PFSK-1 (cell line): ENCODE results near the gene XKR7.

Experiments
- FOXP2 ChIP-seq: optimal IDR thresholded peaks from 2 replicates; pipeline ENCODE3; 2011; ENCODE audit warnings: borderline replicate concordance, control low read depth, inconsistent platforms; ENCODE audit not compliant: insufficient read depth; ENCODE audit errors: extremely low read length, extremely low read depth
- POLR2AphosphoS5 ChIP-seq: IDR thresholded peaks from 2 replicates; pipeline ENCODE4 v1.6.1; 2012; ENCODE audit warnings: low read depth, mild to moderate bottlenecking, control low read depth, low read length, moderate library complexity
- SIN3A ChIP-seq: IDR thresholded peaks from 2 replicates; pipeline ENCODE4 v1.6.1; 2012; ENCODE audit warnings: mild to moderate bottlenecking, low read length, moderate library complexity, borderline replicate concordance; ENCODE audit not compliant: insufficient read depth
- TAF1 ChIP-seq: IDR thresholded peaks from 2 replicates; pipeline ENCODE4 v1.6.1; 2012; ENCODE audit warnings: low read length, control low read depth, borderline replicate concordance; ENCODE audit not compliant: insufficient read depth
- TF ChIP-seq, protein P1 (sequence below), 2 experiments: IDR thresholded peaks; 2 replicates each; pipeline versions ENCODE4 v1.6.1 to v1.8.0; 2011 to 2012; ENCODE audit warnings: low read depth in 2 of 2, low read length in 2 of 2, control low read depth in 1 of 2, inconsistent platforms in 1 of 2, mild to moderate bottlenecking in 1 of 2, moderate library complexity in 1 of 2; ENCODE audit not compliant: insufficient read depth in 1 of 2

The XKR7 gene

DNA sequence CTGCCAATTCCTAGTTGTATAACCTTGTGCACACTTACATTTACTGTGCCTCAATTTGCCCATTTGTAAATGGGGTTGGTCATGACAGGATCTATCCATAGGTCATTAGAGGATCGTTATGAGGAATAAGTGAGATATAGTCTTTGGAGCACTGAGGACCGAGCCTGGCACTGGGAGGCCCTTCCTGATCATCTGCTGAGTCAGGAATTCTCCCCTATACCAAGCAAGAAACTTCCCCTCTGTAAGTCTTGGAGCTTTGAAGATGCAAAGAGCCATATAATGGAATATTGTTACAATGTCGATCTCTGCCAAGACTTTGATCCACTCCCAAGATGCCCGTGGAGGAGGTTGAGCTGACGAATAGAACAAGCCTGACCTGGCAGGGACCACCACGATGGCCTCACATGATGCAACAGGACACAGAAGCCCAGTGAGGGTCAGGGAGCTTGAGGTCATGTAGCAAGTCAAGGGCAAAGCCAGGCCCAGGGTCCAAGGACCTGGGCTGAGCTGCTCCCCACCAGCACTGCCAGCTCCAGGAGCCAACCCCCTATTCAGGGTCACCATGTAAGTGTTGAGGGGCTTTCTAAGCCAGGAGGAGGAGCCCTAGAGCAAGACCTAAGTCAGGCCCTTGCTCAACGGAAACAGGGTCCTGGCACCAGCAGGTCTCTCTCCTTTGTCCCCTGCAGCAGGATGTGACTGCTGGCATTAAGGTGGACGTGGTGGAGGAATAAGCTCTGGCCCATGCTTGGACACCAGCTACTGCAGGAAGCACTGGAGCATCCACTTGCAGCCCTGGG lies 32.8 kb upstream of the XKR7 start:
- TF ChIP-seq, protein P1, sequence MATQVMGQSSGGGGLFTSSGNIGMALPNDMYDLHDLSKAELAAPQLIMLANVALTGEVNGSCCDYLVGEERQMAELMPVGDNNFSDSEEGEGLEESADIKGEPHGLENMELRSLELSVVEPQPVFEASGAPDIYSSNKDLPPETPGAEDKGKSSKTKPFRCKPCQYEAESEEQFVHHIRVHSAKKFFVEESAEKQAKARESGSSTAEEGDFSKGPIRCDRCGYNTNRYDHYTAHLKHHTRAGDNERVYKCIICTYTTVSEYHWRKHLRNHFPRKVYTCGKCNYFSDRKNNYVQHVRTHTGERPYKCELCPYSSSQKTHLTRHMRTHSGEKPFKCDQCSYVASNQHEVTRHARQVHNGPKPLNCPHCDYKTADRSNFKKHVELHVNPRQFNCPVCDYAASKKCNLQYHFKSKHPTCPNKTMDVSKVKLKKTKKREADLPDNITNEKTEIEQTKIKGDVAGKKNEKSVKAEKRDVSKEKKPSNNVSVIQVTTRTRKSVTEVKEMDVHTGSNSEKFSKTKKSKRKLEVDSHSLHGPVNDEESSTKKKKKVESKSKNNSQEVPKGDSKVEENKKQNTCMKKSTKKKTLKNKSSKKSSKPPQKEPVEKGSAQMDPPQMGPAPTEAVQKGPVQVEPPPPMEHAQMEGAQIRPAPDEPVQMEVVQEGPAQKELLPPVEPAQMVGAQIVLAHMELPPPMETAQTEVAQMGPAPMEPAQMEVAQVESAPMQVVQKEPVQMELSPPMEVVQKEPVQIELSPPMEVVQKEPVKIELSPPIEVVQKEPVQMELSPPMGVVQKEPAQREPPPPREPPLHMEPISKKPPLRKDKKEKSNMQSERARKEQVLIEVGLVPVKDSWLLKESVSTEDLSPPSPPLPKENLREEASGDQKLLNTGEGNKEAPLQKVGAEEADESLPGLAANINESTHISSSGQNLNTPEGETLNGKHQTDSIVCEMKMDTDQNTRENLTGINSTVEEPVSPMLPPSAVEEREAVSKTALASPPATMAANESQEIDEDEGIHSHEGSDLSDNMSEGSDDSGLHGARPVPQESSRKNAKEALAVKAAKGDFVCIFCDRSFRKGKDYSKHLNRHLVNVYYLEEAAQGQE (IDR thresholded peaks at IDR 0.05; ENCODE audit: insufficient read depth in 1 of 2, low read depth in 2 of 2, low read length in 2 of 2): no peak
- TF ChIP-seq FOXP2 (no peak), SIN3A (no peak), POLR2AphosphoS5 (no peak), TAF1 (no peak)

DNA sequence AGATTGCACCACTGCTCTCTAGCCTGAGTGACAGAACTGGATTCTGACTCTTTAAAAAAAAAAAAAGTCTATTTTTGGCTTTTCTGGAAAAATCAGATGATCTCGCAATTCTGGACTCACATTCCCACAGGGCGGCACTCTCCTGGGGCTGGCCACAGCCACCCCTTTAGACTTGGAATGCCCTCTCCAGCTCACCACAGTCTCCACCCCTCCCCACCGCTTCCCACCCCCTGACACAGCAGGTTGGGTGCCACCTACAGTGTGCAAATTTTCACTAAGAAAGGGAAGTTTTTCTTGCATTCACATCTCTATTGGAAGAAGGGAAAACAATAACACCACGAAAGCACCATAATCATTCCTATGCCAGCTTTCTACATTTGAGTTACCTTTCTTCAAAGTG lies 31.5 kb upstream of the XKR7 start:
- no peak for TF ChIP-seq SIN3A
- TF ChIP-seq, protein P1 (IDR thresholded peaks at IDR 0.05; ENCODE audit: insufficient read depth in 1 of 2, low read depth in 2 of 2, low read length in 2 of 2): no peak

DNA sequence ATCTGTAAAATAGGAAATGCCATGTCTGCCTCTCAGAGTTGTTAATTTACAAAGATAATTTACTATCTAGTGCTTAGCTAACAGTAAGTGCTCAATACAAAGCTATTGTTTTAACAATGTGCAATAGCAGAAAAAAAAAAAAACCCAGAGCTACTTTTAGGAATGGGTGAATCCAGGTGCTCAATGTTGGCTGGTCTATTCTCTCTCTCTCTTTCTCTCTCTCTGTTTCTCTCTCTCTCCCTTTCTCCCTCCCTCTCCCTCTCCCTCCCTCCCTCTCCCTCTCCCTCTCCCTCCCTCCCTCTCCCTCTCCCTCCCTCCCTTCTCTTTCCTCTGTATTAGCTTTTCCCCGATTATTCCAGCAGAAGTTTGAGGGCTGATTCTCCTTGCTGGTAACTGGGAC lies 30.1 kb upstream of the XKR7 start:
- TF ChIP-seq TAF1: no peak
- TF ChIP-seq, protein P1 (IDR thresholded peaks at IDR 0.05; ENCODE audit: insufficient read depth in 1 of 2, low read depth in 2 of 2, low read length in 2 of 2): no peak
- TF ChIP-seq FOXP2: no peak
- TF ChIP-seq POLR2AphosphoS5: no peak
- no peak for TF ChIP-seq SIN3A

DNA sequence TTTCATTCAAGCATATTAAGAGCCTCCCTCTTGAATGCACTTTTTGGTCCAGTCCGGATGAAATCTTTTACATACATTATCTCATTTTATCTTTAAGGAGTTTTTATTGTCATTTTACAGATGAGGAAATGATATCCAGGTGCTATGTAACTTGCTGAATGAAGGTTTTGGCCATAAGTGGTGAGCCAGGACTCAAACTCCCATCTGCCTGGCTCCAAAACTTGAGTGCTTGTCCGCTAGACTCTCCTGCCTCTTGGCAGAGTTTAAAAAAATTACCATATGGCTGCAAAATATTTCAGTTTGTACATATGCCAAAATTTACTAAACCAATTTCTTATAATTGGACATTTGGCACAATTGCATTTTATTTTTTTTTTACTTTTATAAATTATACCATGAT lies 28.3 kb upstream of the XKR7 start:
- TF ChIP-seq FOXP2: no peak
- TF ChIP-seq SIN3A: no peak
- TF ChIP-seq, protein P1 (IDR thresholded peaks at IDR 0.05; ENCODE audit: insufficient read depth in 1 of 2, low read depth in 2 of 2, low read length in 2 of 2): no peak
- no peak for TF ChIP-seq TAF1
- no peak for TF ChIP-seq POLR2AphosphoS5

DNA sequence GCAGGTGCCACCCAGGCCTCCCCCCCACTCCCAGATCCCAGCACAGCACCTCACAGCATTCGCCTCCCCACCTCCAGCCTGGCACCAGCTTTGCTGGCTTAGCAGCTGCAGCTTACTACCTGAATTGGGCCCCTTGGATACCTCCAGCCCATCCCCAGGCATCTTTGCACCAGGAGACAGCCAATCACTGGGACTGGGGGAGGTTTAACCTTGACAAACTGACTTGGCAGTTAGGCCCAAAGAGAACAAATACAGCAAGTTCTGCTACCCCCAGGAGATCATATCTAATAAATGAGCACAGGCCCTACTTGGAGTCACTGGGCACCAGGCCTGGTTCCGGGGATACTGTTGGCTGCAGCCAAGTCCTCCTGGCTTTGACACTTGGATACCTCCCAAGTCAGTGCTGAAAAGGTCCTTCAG lies 24.9 kb upstream of the XKR7 start:
- TF ChIP-seq, protein P1 (IDR thresholded peaks at IDR 0.05; ENCODE audit: insufficient read depth in 1 of 2, low read depth in 2 of 2, low read length in 2 of 2): no peak
- no peak for TF ChIP-seq FOXP2
- TF ChIP-seq TAF1: no peak
- no peak for TF ChIP-seq SIN3A
- TF ChIP-seq POLR2AphosphoS5: no peak
